ENCODE data around the gene TIGD7. TPM values are rescaled to one million over a fixed set of nuclear protein-coding genes. Genes with fewer than 3 reads are reported as not detected.

Gene TIGD7, protein sequence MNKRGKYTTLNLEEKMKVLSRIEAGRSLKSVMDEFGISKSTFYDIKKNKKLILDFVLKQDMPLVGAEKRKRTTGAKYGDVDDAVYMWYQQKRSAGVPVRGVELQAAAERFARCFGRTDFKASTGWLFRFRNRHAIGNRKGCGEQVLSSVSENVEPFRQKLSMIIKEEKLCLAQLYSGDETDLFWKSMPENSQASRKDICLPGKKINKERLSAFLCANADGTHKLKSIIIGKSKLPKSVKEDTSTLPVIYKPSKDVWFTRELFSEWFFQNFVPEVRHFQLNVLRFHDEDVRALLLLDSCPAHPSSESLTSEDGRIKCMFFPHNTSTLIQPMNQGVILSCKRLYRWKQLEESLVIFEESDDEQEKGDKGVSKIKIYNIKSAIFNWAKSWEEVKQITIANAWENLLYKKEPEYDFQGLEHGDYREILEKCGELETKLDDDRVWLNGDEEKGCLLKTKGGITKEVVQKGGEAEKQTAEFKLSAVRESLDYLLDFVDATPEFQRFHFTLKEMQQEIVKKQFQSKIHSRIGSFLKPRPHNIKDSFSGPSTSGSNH
- total RNA-seq = 8.2 and 10.0 TPM in 2 replicates
- long read RNA-seq, transcript TIGD7-206 (3 exons, 731 nt) = minor isoform, 6 of 77 reads
- long read RNA-seq, transcript TIGD7-201 (2 exons, 3,612 nt) = major isoform, 51 of 77 reads
- long read RNA-seq, transcript TIGD7-204 (2 exons, 594 nt) = minor isoform, 5 of 77 reads
- long read RNA-seq, partial matches to known transcripts = 0 of 77 reads
- long read RNA-seq, other reads (novel, unspliced or antisense) = 12 of 77 reads

DNA sequence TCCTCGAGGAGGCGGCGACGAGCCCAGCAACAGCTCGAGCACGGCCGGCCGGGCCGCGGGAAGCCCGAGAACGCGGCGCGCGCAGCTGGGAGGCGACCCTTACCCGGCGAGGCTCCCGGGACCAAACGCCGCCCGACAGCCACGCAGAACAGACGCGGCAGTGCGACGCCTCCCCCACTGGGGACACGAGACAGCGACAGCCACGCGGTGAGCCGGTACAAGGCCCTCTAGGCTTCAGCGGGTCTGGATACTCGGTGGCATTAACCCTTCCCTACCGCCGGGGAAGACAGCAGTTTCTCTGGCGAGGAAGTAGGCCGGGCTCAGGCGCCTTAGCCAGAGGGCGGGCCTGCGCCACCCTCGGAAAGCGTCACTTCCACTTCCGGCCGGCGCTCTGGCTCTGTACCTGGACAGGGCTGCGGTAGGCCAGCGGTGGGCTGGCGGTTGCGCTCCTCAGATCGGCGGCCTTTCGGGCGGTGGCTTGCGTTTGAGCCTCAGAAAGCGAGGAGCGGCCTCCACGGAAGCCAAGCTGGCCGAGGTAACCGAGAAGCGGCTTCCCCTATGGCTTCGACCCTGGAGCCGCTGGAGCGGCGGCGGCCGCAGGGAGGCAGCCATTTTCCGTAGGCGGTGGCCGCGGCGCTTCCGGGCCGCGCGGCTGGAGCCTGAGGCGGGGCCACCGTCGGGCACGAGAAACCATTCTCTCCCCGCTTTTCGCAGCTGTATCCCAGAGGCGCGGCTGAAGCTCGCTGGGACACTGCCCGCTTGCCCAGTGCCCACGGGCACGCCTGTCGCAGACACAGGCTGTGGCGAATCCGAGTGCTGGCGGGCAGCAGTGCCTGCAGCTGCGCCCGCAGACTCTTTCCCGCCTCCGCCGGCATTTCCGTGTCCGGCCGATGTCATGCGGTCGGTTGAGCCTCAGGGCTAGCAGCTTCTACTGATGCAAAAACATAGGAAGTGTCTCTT, at the start of gene TIGD7, which contains the start of gene ZNF75A:
Gene TIGD7, minus strand, starts transcription at position 322 of the 960 bp plus-strand sequence. CDS start 4,816 bp downstream, outside the sequence.
Gene ZNF75A, plus strand, starts transcription at position 389 of the 960 bp plus-strand sequence. CDS start 2,932 bp downstream, outside the sequence.
- peak within 1 kb of the TSS; percentile 75 for H3K4me3 Mint-ChIP-seq (ENCODE audit: unreplicated experiment)
- H3K27me3 Mint-ChIP-seq (ENCODE audit: unreplicated experiment) = no peaks in the 10 kb centered on the region
- peak within 1 kb of the TSS; percentile 87 for H3K27ac Mint-ChIP-seq (ENCODE audit: unreplicated experiment)
- H3K4me1 Mint-ChIP-seq (ENCODE audit: unreplicated experiment) = peaks cover 13% of the 10 kb centered on the region
- DNase-seq (ENCODE audit: extremely low spot score, unreplicated experiment) = peak; percentile 93
- TF ChIP-seq, protein P1, sequence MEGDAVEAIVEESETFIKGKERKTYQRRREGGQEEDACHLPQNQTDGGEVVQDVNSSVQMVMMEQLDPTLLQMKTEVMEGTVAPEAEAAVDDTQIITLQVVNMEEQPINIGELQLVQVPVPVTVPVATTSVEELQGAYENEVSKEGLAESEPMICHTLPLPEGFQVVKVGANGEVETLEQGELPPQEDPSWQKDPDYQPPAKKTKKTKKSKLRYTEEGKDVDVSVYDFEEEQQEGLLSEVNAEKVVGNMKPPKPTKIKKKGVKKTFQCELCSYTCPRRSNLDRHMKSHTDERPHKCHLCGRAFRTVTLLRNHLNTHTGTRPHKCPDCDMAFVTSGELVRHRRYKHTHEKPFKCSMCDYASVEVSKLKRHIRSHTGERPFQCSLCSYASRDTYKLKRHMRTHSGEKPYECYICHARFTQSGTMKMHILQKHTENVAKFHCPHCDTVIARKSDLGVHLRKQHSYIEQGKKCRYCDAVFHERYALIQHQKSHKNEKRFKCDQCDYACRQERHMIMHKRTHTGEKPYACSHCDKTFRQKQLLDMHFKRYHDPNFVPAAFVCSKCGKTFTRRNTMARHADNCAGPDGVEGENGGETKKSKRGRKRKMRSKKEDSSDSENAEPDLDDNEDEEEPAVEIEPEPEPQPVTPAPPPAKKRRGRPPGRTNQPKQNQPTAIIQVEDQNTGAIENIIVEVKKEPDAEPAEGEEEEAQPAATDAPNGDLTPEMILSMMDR (IDR thresholded peaks at IDR 0.05) = no peak
- peaks cover 32% of the 10 kb centered on the region for H3K9me3 Mint-ChIP-seq (ENCODE audit: unreplicated experiment)
- peaks cover 64% of the 10 kb centered on the region for H3K36me3 Mint-ChIP-seq (ENCODE audit: unreplicated experiment)

DNA sequence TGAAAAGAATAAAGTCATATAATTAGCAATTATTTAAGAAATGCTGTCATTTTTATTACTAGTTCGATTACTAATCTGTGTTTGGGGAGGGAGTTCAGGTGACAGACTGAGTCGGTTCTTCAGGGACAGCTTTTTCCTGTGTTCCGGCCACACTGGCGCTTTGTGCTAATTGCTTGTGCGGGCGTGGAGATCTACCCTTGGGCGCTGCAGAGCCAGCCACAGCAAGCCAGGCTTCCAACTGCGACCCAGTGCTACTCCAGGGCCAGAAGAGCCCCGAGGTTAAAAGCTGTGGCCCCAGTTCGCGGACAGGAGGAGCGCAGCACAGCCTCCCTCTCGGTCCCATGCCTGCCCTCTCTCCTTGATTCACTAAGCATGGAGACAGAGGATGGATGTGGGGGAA, 43.9 kb upstream of the TIGD7 start:
- no peak overlapping the region for H3K4me3 Mint-ChIP-seq (ENCODE audit: unreplicated experiment)
- H3K36me3 Mint-ChIP-seq (ENCODE audit: unreplicated experiment) = no peaks in the 10 kb centered on the region
- TF ChIP-seq, protein P1 (IDR thresholded peaks at IDR 0.05) = no peak
- H3K9me3 Mint-ChIP-seq (ENCODE audit: unreplicated experiment) = peaks cover 4% of the 10 kb centered on the region
- DNase-seq (ENCODE audit: extremely low spot score, unreplicated experiment) = no peak
- H3K4me1 Mint-ChIP-seq (ENCODE audit: unreplicated experiment) = no peaks in the 10 kb centered on the region
- H3K27ac Mint-ChIP-seq (ENCODE audit: unreplicated experiment) = no peak overlapping the region
- H3K27me3 Mint-ChIP-seq (ENCODE audit: unreplicated experiment) = peaks cover 11% of the 10 kb centered on the region

DNA sequence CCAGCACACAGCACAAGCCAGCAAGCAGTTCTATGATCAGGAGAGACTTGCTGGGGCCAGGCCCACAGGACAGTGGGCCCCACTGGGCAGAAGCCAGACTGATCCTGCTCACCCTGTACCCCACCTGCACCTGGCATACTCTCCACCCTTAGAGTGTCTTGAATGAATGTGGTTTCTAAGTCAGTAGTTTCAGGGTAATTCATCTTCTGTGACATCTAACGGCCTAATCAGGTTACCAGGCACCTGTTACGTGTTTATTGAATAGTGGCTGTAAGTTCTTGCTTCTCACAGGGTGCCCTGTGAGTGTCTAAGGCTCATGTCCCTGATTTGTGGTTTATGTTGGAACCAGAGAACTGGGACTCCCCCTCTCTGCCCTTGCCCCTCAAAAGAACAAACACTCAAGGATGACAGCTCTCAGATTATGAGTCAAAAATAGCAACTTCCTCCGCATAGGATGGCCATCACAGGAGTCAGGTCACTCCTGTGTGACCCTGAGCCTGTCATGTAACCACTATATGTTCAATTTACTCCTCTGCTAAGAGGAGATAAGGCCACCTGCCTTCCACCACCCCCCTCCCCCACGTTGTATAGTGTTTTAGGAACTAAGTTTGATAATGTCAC, 43.4 kb upstream of the TIGD7 start:
- no peaks in the 10 kb centered on the region for H3K36me3 Mint-ChIP-seq (ENCODE audit: unreplicated experiment)
- no peak for DNase-seq (ENCODE audit: extremely low spot score, unreplicated experiment)
- H3K4me1 Mint-ChIP-seq (ENCODE audit: unreplicated experiment) = no peaks in the 10 kb centered on the region
- peaks cover 11% of the 10 kb centered on the region for H3K27me3 Mint-ChIP-seq (ENCODE audit: unreplicated experiment)
- no peak overlapping the region for H3K4me3 Mint-ChIP-seq (ENCODE audit: unreplicated experiment)
- peaks cover 3% of the 10 kb centered on the region for H3K9me3 Mint-ChIP-seq (ENCODE audit: unreplicated experiment)
- no peak overlapping the region for H3K27ac Mint-ChIP-seq (ENCODE audit: unreplicated experiment)
- TF ChIP-seq, protein P1 (IDR thresholded peaks at IDR 0.05) = no peak

DNA sequence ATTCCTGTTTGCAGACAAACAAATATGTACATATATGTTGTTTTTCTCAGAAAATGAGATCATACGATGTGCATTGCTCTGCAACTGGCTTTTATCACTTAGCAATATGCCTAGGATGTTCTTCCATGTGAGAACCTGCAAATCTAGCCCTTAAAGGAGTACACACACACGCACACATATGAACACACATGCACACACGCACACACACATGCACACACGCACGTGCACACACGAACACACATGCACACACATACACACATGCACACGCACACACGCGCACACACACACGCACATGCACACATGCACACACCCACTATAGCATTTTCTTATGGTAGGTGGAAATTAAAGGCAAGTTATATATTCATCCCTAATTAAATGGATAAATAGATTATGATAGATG, 42.4 kb upstream of the TIGD7 start:
- Mint-ChIP-seq H3K9me3 (ENCODE audit: unreplicated experiment) (peaks cover 3% of the 10 kb centered on the region), H3K36me3 (ENCODE audit: unreplicated experiment) (no peaks in the 10 kb centered on the region), H3K27me3 (ENCODE audit: unreplicated experiment) (peaks cover 11% of the 10 kb centered on the region), H3K27ac (ENCODE audit: unreplicated experiment) (no peak overlapping the region), H3K4me1 (ENCODE audit: unreplicated experiment) (no peaks in the 10 kb centered on the region), H3K4me3 (ENCODE audit: unreplicated experiment) (no peak overlapping the region)
- DNase-seq (ENCODE audit: extremely low spot score, unreplicated experiment) = no peak
- TF ChIP-seq, protein P1 (IDR thresholded peaks at IDR 0.05) = no peak

Measured in osteocyte (in vitro differentiated cells).